ENCODE data around the gene TSPAN14. TPM values are rescaled to one million over a fixed set of nuclear protein-coding genes. Genes with fewer than 3 reads are reported as not detected.

Gene TSPAN14
- total RNA-seq, 1 experiment from 2014 or later, result 73.5 TPM

DNA sequence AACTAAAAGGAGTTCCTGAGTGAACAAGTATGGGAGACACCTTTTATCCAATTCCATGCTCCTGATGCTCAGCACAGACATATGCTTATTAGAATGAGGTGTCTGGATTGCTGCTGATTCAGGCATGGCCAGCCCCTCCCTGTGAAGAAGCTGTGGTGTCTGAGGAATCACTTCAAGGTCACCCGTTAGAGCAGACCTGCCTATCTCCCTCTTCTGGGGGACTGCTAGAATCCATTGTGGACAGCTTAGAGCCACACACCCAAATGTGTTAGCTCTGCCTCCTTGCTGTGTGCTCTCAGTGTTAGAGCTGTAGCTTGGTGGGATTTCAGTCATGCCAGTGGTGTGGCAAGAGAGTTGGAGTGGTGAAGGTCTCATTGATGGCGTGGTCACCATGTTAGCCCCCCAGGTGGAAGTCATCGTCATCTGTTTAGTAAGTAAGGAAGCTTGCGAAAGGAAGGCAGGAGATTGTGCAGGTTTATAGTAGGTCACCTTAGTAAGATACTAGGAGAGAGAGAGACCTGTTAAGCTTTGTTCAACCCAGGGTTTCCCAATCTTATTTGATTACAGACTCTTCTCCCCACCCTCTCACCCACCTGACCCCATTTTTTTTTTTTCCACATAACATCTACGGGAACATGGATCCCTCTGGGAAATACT is 32.9 kb upstream of the TSPAN14 start:
- Mint-ChIP-seq H3K4me3 (no peak overlapping the region), H3K9me3 (no peaks in the 10 kb centered on the region), H3K4me1 (peaks cover 38% of the 10 kb centered on the region), H3K36me3 (peaks cover 32% of the 10 kb centered on the region), H3K27ac (no peak overlapping the region), H3K27me3 (ENCODE audit: low read depth) (peaks cover 8% of the 10 kb centered on the region)
- ChIA-PET POLR2A (no interaction called here), CTCF (interaction anchor here (1.5 to 2.2 kb wide), 3 partner anchors 23 to 84 kb away, joined by 3 to 11 read pairs (median 5); no protein-coding TSS in a partner anchor)
- no peak for ATAC-seq
- TF ChIP-seq RORB (CRISPR knock-in tag; IDR thresholded peaks at IDR 0.05) (no peak), MYBL2 (CRISPR knock-in tag; IDR thresholded peaks at IDR 0.05) (no peak), HMGA2 (CRISPR knock-in tag; IDR thresholded peaks at IDR 0.05) (no peak), FOXJ3 (CRISPR knock-in tag; IDR thresholded peaks at IDR 0.05; ENCODE audit: borderline replicate concordance) (no peak)
- DNase-seq (ENCODE audit: low spot score), result no peak

DNA sequence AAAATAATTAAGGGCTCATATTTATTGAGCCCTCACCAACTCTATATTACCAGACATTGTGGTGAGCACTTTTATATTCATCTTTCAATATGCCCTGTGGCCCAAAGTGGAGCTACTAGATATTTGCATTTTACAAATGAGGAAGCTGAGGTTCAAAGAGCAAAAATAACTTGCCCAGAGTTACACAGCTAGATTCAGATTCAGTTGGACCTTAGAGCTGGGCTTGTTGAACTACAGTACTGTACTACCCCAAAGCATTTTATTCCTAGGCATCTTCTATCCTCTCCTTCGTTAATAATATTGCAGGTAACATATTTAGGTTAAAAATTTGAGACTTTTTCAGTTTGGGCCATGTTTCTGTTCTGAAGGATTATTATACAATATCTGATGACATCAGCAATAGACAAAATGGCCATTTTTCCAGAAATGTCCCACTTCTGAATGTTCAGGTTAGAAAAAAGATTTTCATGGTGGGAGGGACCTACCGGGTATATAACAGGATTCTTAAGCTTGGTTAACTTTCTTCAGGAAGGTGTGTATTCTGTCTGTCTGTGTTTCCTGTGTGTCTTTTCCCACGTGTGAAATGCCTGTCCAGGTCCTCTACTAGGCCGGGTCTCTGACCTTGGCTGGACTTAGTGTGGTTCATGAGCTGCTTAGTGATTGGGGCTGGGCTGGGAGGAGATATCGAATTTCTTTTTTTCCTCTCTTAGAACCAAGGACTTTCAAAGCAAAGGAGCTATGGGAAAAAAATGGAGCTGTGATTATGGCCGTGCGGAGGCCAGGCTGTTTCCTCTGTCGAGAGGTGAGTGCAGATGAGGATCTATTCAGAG is 32.2 kb upstream of the TSPAN14 start:
- H3K27me3 Mint-ChIP-seq (ENCODE audit: low read depth), result peaks cover under 1% of the 10 kb centered on the region

More for the DNA sequence above, 32.2 kb upstream of the TSPAN14 start:
- POLR2A ChIA-PET, result no interaction called here
- ATAC-seq, result no peak
- Mint-ChIP-seq H3K4me3 (no peak overlapping the region), H3K4me1 (peaks cover 30% of the 10 kb centered on the region), H3K27ac (no peak overlapping the region), H3K9me3 (no peaks in the 10 kb centered on the region), H3K36me3 (peaks cover 38% of the 10 kb centered on the region)
- DNase-seq (ENCODE audit: low spot score), result no peak
- TF ChIP-seq PREB (CRISPR knock-in tag; IDR thresholded peaks at IDR 0.05; ENCODE audit: borderline replicate concordance) (no peak), ZNF532 (CRISPR knock-in tag; IDR thresholded peaks at IDR 0.05; ENCODE audit: borderline replicate concordance) (no peak), MXD4 (CRISPR knock-in tag; IDR thresholded peaks at IDR 0.05; ENCODE audit: borderline replicate concordance) (no peak), NFATC4 (CRISPR knock-in tag; IDR thresholded peaks at IDR 0.05) (no peak), ZNF671 (CRISPR knock-in tag; IDR thresholded peaks at IDR 0.05) (no peak), MYBL2 (CRISPR knock-in tag; IDR thresholded peaks at IDR 0.05) (no peak), TCF7 (CRISPR knock-in tag; IDR thresholded peaks at IDR 0.05; ENCODE audit: low read depth) (no peak), IRF2 (CRISPR knock-in tag; IDR thresholded peaks at IDR 0.05; ENCODE audit: borderline replicate concordance, low read depth) (no peak), OVOL2 (CRISPR knock-in tag; IDR thresholded peaks at IDR 0.05; ENCODE audit: borderline replicate concordance) (no peak), RELA (CRISPR knock-in tag; IDR thresholded peaks at IDR 0.05; ENCODE audit: borderline replicate concordance) (no peak), ZNF232 (CRISPR knock-in tag; IDR thresholded peaks at IDR 0.05) (no peak), ZBTB43 (CRISPR knock-in tag; IDR thresholded peaks at IDR 0.05) (no peak), FOXJ3 (CRISPR knock-in tag; IDR thresholded peaks at IDR 0.05; ENCODE audit: borderline replicate concordance) (no peak), ETV6 (CRISPR knock-in tag; IDR thresholded peaks at IDR 0.05) (no peak)
- TF ChIP-seq, protein P1, sequence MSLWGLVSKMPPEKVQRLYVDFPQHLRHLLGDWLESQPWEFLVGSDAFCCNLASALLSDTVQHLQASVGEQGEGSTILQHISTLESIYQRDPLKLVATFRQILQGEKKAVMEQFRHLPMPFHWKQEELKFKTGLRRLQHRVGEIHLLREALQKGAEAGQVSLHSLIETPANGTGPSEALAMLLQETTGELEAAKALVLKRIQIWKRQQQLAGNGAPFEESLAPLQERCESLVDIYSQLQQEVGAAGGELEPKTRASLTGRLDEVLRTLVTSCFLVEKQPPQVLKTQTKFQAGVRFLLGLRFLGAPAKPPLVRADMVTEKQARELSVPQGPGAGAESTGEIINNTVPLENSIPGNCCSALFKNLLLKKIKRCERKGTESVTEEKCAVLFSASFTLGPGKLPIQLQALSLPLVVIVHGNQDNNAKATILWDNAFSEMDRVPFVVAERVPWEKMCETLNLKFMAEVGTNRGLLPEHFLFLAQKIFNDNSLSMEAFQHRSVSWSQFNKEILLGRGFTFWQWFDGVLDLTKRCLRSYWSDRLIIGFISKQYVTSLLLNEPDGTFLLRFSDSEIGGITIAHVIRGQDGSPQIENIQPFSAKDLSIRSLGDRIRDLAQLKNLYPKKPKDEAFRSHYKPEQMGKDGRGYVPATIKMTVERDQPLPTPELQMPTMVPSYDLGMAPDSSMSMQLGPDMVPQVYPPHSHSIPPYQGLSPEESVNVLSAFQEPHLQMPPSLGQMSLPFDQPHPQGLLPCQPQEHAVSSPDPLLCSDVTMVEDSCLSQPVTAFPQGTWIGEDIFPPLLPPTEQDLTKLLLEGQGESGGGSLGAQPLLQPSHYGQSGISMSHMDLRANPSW (CRISPR knock-in tag; conservative IDR thresholded peaks at IDR 0.05; ENCODE audit: low read depth), result no peak
- TF ChIP-seq, protein P2, sequence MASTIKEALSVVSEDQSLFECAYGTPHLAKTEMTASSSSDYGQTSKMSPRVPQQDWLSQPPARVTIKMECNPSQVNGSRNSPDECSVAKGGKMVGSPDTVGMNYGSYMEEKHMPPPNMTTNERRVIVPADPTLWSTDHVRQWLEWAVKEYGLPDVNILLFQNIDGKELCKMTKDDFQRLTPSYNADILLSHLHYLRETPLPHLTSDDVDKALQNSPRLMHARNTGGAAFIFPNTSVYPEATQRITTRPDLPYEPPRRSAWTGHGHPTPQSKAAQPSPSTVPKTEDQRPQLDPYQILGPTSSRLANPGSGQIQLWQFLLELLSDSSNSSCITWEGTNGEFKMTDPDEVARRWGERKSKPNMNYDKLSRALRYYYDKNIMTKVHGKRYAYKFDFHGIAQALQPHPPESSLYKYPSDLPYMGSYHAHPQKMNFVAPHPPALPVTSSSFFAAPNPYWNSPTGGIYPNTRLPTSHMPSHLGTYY (CRISPR knock-in tag; IDR thresholded peaks at IDR 0.05), result no peak
- TF ChIP-seq, protein P3, sequence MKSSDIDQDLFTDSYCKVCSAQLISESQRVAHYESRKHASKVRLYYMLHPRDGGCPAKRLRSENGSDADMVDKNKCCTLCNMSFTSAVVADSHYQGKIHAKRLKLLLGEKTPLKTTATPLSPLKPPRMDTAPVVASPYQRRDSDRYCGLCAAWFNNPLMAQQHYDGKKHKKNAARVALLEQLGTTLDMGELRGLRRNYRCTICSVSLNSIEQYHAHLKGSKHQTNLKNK (CRISPR knock-in tag; IDR thresholded peaks at IDR 0.05), result no peak
- TF ChIP-seq, protein P4, sequence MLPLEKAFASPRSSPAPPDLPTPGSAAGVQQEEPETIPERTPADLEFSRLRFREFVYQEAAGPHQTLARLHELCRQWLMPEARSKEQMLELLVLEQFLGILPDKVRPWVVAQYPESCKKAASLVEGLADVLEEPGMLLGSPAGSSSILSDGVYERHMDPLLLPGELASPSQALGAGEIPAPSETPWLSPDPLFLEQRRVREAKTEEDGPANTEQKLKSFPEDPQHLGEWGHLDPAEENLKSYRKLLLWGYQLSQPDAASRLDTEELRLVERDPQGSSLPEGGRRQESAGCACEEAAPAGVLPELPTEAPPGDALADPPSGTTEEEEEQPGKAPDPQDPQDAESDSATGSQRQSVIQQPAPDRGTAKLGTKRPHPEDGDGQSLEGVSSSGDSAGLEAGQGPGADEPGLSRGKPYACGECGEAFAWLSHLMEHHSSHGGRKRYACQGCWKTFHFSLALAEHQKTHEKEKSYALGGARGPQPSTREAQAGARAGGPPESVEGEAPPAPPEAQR (CRISPR knock-in tag; IDR thresholded peaks at IDR 0.05), result no peak
- CTCF ChIA-PET, result interaction anchor here (1.0 to 2.2 kb wide), 7 partner anchors 12 to 89 kb away, joined by 3 to 11 read pairs (median 5); partner anchors contain the start of gene PRXL2A

All from WTC11 (cell line).